HG02763 (cell line): Measurements from ENCODE around the gene RASGEF1B.
A peak's percentile ranks its signal among the peaks of the same experiment; 100 is the strongest.

Experiments used
- ATAC-seq: cut with Tn5 transposase; IDR thresholded peaks from one replicate; pipeline ENCODE4 v1.9.1; 2021; ENCODE audit warnings: mild to moderate bottlenecking, moderate library complexity; ENCODE audit not compliant: unreplicated experiment

The RASGEF1B gene

GRCh38 chr4:81471588-81472280 is at the start of gene RASGEF1B:
RASGEF1B (minus strand) TSS chr4:81471907; CDS start chr4:81459508, 12,399 bp downstream.
- peak; percentile 97 for ATAC-seq

GRCh38 chr4:81519856-81520255 is 48.1 kb upstream of the RASGEF1B start:
- ATAC-seq: no peak

- ATAC-seq: no peak
These were observed 47.7 kb upstream of the RASGEF1B start for GRCh38 chr4:81519427-81519773.

GRCh38 chr4:81518762-81519426 is 47.2 kb upstream of the RASGEF1B start:
- no peak for ATAC-seq

GRCh38 chr4:81516241-81516640 is 44.5 kb upstream of the RASGEF1B start:
- ATAC-seq: no peak

- no peak for ATAC-seq
These were observed 41.2 kb upstream of the RASGEF1B start for GRCh38 chr4:81512757-81513501.

- no peak for ATAC-seq
These were observed 40.5 kb upstream of the RASGEF1B start for GRCh38 chr4:81512001-81512756.

- ATAC-seq: no peak
These were observed 39.0 kb upstream of the RASGEF1B start for GRCh38 chr4:81510643-81511178.

- no peak for ATAC-seq
These were observed 38.1 kb upstream of the RASGEF1B start for GRCh38 chr4:81509822-81510221.

GRCh38 chr4:81509191-81509590 is 37.5 kb upstream of the RASGEF1B start:
- ATAC-seq: no peak

- no peak for ATAC-seq
These were observed 36.9 kb upstream of the RASGEF1B start for GRCh38 chr4:81508411-81509185.

- no peak for ATAC-seq
These were observed 35.8 kb upstream of the RASGEF1B start for GRCh38 chr4:81507530-81507929.

- ATAC-seq: peak; percentile 54
These were observed 35.0 kb upstream of the RASGEF1B start for GRCh38 chr4:81506731-81507130.

- no peak for ATAC-seq
These were observed 34.0 kb upstream of the RASGEF1B start for GRCh38 chr4:81505726-81506125.

GRCh38 chr4:81505004-81505598 is 33.4 kb upstream of the RASGEF1B start:
- peak; percentile 53 for ATAC-seq

- ATAC-seq: no peak
These were observed 32.7 kb upstream of the RASGEF1B start for GRCh38 chr4:81504112-81505003.

- no peak for ATAC-seq
These were observed 31.9 kb upstream of the RASGEF1B start for GRCh38 chr4:81503586-81503985.

GRCh38 chr4:81502564-81502963 is 30.9 kb upstream of the RASGEF1B start:
- ATAC-seq: no peak

GRCh38 chr4:81499840-81500239 is 28.1 kb upstream of the RASGEF1B start:
- no peak for ATAC-seq
